ENCODE data around the gene GPT2.

The GPT2 gene

DNA sequence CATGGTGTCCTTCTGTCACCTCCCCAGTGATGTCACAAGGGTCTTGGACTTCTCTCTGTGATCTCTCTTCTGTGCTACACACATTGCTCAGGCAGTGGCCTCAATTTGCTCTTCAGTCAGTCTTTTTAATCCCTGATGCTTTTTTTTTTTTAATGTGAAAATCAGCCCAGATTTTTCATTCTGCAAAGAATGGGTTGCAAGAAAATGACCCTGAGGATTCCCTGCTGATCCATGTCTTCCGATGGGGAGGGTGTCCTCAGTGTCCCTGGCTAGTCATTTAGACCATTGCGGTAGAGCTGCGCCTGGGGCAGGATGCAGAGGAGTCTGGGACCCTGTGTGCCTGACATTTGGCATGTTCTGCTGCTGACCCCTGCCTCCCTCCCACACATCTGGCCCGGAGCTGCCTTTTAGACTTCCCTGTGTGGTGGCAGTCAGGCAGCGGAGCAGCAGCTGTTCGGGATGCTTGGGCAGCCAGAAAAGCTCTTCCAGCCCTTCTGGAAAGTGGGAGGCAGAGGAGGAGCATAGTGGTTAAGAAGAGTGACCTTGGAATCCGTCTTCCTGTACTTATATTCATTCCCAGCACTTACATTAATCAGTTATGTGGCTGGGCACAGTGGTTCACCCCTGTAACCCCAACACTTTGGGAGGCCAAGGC lies 12.3 kb downstream of the GPT2 start:
- DNase-seq, result no peak

- DNase-seq, result no peak
These were observed 13.3 kb downstream of the GPT2 start for GRCh38 chr16:46897471-46897870.

- DNase-seq, result no peak
These were observed 13.8 kb downstream of the GPT2 start for GRCh38 chr16:46898006-46898405.

- DNase-seq, result no peak
These were observed 15.4 kb downstream of the GPT2 start for GRCh38 chr16:46899443-46900143.

DNA sequence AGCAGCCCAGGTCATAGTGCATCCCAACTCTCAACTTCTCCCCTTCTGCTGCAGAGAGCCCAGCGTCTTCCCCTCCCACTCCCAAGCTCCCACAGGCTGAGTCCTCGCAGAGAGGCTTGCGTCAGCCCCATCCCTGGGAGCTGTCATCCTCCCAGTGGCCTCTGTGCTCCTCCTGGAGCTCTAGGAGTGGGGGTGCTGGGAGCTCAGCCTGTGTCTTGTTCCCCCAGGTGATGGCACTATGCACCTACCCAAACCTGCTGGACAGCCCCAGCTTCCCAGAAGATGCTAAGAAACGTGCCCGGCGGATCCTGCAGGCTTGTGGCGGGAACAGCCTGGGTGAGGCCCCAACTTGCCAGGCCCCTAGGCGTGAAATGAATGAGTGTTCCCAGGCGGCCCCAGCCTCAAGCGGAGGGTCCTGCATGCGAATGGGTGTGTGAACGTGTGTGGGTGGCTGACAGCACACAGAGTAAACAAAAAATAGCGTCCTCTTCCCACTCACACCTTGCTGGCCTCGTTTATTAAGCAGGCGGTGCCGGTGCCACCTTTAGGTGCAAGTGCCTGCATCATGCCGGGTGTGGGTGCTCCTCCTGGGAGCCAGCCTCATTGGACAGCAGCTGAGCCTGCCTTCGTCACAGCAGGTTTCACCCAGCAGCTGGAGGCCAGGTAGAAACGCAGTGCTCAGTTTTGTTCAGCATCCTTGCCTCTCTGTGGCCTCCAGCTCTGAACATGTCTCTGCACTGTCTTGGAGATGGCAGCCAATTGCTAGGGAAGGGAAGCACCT lies 16.5 kb downstream of the GPT2 start:
- no peak for DNase-seq

DNA sequence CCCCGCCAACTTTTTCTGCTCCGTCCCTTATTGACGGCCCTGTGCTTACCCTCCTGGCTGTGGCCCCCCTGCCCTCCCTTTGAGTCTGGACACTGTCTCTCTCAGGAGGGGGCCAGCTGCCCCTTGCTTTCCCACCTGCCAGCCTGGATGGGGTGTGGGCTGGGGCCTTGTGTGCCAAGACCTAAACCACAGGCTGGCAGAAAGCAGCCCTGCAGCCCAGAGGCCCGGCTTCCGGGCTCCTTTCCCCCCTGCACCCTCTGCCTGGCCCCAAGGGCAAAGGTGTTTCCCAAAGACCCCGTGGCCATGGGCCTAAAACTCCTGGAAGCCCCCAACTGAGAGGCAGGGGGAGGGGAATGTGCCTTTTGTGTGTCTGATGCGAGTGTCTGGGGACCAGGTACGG lies 17.5 kb downstream of the GPT2 start:
- DNase-seq, result no peak

DNA sequence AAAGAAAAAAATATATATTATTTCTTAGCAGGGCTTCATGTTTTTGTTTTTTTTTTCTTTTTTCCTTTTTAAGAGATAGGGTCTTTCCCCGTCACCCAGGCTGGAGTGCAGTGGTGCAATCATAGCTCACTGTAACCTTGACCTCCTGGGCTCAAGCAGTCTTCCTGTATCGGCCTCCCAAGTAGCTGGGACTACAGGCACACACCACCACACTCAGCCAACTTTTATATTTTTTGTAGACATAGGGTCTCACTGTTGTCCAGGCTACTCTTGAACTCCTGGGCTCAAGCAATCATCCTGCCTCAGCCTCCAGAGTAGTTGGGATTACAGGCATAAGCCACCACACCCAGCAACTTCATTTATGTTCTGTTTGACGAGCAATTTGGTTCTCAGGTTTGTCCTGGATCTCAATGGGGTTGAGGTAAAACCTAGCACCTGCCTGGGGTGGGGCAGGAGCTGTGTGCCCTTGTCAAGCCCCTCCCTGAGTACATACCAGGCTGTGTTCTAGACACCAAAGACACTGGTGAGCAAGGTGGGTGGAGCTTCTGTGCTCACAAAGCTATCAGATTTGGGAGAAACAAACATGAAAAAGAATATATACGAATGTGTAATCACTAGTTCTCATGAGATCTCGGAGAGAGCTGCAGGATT lies 19.2 kb downstream of the GPT2 start:
- DNase-seq, result no peak

DNA sequence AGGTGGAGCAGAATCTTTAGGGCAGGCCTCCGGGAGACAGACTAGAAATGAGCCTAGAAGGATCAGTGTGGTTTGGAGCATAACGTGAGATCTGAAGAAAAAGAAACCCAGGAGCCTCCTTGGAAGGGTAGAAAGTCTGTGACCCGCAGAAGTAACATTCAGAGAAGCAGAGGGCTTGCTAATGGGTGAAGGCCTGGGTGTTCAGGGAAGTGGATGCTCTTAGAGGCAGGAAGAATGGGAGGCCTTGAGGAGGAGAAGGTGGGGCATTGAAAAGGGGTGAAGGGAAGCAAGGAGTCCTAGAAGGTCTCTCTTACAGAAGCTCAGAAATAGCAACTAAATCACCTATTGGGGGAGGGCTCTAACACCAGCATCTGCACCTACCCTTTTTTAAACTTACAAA lies 20.3 kb downstream of the GPT2 start:
- no peak for DNase-seq

- no peak for DNase-seq
These were observed 22.3 kb downstream of the GPT2 start for GRCh38 chr16:46906360-46907060.

DNA sequence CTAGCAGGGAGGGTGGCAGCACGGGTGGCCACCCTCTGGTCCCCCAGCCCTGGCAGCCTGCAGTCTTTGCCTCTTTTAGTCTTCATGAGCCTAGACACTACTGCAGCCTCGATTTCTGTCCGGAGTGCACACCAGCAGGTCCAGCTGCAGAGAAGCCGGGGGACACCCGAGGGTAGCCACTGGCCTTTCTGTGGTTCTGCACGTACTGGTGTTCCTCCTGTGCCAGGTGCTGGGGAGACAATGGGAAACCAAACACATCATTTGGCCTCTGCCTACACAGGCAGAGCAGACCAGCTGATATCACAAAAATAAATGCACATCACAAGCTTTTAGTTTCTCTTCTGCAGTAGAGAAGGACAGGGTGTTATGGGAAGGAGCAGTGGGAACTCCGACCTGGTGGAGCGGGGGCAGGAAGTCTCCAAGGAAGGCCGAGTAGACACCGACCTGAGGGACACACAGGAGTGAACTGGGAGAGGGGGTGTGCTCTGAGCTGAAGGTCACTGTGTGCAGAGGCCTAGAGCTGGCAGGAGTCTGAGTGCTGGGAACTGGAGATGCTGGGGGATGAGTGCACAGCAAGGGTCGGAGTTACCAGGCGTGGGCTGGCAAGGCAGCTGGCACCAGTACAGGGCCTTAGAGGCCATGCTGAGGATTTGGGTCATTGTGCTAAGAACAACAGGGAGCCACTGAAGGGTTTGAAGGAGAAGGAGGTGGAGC lies 23.1 kb downstream of the GPT2 start:
- DNase-seq, result no peak

DNA sequence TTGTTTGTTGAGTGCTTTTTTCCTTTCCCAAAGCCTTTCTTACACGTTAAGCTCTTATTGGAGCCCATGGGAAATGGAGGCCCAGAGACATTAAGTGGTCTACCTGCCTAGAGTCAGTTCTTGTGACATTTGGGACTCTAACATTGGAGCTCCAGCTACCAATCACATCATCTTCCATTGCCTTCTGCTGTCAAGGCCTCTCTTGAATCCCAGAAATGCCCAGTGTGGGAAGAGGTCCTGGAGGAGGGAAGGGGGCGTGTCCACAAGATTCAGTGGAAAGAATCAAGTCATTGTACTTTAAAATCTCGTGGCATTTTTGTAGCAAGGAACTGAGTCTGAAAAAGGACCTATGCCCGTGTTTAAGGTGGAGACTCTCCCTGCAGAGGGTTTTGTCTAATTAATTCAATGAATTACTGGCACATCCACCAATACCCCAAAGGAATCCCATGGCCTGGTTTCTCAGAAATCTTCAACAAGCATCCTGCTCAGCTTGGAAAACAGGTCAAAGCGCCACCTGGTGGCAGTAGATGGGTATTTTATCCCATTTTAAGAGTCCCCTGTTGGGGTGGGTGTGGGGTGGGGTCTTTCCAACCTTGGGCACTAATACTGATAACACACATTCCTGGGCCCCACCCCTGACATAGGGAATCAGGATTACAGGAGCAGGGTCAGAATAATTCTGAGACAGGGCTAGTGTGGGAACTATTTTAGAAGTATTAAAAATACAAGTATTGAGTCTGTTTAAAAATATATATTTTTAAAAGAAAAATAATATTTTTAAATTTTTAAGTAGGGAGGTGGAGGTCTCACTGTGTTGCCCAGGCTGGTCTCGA lies 24.6 kb downstream of the GPT2 start:
- DNase-seq, result peak; percentile 19 to 56 (median 34)

- DNase-seq, result peak in 1 of 5 experiments; percentile 36
These were observed 26.9 kb downstream of the GPT2 start for GRCh38 chr16:46911038-46911437.

GRCh38 chr16:46911650-46912049 lies 27.5 kb downstream of the GPT2 start:
- DNase-seq, result no peak

GRCh38 chr16:46914556-46915201 lies 30.5 kb downstream of the GPT2 start:
- DNase-seq, result no peak

DNA sequence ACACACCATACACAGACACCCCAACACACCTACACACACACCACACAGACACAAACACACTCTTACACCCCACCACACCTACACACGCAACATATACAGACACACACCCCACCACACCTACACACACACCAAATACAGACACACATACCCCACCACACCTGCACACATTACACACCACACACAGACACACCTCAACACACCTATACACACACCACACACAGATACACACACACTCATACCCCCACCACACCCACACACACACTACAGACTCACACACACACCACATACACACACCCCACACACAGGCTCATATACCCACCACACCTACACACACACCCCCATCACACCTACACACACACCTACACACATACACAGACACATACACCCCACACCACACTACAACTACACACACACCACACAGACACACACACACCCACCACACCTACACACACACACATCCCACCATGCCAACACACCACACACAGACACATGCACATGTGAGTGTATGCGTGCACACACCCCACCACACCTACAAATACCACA lies 31.4 kb downstream of the GPT2 start:
- DNase-seq, result no peak

DNA sequence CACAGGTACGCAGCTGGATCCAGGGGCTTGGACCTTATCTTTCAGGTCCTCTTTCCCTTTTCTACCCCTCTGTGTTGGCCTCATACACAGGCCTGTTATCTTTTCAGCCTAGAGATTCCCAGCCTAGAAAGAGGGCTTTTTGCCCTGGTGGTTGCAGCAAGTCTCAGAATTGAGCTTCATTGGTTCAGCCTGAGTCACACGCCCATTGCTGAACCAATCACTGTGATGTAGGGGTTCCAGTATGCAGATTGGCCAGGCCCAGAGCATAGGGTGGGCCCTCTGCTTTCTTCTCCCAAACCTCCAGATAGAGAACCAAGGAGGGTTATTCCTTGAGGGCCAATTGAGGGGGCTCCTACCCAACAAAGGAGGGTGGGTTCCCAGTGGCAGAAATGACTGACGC lies 32.8 kb downstream of the GPT2 start:
- DNase-seq, result no peak

DNA sequence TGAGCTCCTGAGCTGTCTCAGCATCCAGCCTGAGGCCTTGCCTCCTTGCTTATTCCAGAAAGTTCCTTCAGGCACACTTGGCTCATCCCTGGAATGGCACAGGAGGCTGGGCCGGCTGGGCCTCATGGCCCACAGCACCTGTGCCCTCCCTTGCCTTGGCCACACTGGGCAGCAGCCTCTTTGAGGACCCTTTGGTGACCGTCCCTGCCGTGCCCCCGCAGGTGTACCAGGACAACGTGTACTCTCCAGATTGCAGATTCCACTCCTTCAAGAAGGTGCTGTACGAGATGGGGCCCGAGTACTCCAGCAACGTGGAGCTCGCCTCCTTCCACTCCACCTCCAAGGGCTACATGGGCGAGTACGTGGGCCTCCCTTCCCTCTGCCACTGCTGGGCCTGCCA lies 34.2 kb downstream of the GPT2 start:
- no peak for DNase-seq

DNA sequence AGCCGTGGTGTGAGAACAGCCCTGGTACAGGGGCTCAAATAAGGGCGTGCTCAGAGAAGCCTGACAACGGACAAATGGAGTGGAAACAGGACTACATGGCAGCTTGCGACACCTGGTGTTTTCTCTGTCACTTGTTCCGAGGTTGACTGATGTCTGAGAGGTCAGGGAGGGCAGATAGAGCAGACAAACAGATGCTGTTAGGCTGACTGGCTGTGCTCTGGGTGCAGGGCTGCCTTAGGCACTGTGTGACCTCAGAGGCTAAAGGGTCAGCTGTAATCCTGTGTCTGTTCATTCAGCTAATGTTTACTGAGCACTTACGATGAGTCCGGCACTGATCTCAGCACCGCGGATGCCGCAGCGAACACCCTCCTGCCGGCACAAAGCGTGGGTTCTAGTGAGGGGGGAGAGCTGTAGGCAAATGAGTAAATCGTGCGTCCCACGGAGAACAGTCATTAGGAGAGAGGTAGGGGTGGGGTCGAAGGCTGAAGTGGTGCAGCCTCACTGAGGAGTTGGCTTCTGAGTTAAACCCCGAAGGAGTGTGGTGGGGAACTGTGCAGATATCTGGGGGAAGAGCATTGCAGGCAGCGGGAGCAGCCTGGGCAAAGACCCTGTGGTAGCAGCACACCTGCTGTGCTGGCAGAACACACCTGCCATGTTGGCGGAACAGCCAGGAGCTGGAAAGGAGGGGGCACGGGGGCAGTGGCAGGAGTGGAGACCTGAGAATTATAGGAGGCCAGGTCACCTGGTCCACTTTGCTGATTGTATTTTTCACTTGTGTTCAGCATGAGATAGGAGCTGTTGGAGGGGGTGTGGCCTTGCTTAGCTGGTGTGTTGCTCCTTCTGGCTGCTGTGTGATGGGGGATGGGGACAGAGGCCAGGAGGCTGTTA lies 35.0 kb downstream of the GPT2 start:
- DNase-seq, result peak in 1 of 5 experiments; percentile 37

GRCh38 chr16:46920402-46921068 lies 36.4 kb downstream of the GPT2 start:
- no peak for DNase-seq
